Nasal cavity respiratory epithelium epithelial cell of viscerocranial mucosa (primary cell): ENCODE results near the gene TIPIN. TPM values are rescaled to one million over a fixed set of nuclear protein-coding genes. Genes with fewer than 3 reads are reported as not detected.

ENCODE experiments used
- total RNA-seq: library from RNA; depleted of rRNA; stranded (reverse); fragments of >200 nt; gene quantifications from 2 replicates; pipeline ENCODE4 v1.2.3, GENCODE V29; 2014

TIPIN gene, protein sequence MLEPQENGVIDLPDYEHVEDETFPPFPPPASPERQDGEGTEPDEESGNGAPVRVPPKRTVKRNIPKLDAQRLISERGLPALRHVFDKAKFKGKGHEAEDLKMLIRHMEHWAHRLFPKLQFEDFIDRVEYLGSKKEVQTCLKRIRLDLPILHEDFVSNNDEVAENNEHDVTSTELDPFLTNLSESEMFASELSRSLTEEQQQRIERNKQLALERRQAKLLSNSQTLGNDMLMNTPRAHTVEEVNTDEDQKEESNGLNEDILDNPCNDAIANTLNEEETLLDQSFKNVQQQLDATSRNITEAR
- 15.6 and 16.7 TPM in 2 replicates for total RNA-seq

DNA sequence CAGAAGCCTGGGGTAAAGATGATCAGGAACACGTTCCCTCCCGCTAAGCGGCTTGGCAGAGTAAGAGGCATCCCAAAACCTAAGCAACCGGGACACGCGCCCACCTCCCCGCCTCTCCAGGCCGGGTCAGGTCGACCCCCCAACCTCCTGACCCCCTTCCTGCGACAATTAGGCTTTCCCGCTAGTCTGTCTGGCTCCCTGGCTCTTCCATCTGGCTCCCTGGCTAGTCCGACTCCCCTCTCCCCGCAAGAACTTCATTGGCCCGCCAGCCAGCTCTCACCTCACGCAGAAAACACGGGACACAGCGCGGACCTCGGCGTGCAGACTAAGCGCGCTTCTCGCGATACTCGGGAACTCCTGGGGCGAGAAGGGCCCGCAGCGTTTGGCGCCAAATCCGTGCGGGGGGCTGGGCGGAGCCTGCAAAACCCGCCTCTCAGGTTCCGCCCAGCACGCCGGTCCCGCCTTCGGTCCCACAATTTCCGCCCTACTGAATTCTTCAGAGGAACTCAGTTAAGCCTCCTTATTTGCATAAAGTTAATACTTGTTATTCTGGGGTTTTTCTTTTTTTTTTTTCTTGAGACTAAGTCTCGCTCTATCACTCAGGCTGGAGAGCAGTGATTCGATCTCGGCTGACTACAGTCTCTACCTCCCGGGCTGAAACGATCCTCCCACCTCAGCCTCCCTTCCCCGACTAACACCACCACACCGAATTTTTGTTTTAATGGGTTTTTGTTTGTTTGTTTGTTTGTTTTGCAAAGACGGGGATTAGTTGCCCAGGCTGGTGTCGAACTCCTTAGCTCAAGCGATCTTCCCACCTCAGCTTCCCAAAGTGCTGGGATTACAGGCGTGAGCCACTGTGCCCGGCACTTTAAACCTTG, at the start of gene TIPIN:
Gene TIPIN (minus strand): TSS at position 327 of the 878 bp plus-strand sequence. CDS start 3,738 bp downstream, outside the sequence.

DNA sequence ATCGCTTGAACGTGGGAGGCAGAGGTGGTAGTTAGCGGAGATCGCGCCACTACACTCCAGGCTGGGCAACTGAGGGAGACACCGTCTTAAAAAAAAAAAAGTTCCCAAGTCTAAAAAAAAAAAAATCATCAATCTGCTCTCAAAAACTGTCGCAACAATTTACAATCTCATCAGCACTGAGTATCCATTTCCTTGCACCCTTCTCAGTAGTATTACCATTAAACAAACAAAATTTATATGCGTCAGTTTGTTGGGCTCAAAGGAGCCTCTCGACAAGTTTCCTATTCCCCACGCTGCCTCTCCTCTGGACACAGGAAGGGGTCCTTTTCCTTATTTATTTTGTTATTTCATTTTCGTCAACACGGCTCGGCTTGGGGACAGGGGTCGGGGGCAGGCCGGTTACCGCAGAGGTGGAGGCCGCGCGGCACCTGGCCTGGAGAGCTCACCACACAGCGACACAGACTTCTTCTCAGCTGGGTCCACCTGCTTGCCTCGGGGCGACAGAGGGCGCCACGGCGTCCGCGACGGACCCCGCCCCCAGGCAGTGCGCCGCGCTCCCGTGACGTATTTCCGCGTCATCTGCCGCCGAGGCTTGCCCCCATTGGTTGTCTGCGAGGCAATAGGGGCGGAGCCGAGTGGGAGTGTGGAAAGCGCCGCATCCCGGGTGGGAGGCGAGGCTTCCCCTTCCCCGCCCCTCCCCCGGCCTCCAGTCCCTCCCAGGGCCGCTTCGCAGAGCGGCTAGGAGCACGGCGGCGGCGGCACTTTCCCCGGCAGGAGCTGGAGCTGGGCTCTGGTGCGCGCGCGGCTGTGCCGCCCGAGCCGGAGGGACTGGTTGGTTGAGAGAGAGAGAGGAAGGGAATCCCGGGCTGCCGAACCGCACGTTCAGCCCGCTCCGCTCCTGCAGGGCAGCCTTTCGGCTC, 30.0 kb upstream of the TIPIN start, which contains the start of gene MAP2K1:
Gene MAP2K1 (plus strand): TSS at position 709 of the 920 bp plus-strand sequence. CDS start 436 bp downstream, outside the sequence.

DNA sequence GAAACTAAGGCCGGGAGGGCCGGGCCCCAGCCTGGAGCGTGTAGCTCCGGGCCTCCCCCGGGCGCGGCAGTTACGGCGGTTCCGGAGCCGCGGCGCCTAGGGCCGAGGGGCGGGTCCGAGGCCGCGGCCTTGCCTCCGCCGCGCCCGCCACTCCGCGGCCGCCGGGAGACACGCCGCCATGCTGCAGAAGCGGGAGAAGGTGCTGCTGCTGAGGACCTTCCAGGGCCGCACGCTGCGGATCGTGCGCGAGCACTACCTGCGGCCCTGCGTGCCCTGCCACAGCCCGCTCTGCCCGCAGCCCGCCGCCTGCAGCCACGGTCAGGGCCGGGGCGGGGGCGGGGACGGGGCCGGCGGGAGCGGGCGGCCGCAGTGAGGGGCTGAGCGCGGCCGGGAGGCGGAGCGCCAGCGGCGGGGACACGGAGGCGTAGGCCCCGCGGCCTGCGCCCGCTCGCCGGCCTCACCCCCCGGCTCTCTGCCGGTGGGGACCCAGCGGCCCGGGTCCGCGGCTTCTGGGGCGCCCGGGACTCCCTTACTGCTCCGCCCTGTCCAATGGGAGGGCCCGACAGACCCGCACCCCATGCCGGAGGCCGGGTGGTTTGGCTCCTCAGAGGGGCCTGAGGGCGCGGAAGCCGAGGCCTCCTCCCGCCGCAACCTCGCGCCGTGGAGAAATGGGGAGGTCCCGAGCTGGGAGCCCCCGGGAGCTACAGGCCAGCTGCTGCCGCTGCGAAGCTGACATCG, 62.9 kb downstream of the TIPIN start, which contains the start of gene DIS3L:
Gene DIS3L (plus strand): TSS at position 150 of the 738 bp plus-strand sequence. CDS start 29 bp downstream, at position 179.

Other genes starting within 250 kb of the TIPIN start
- gene MEGF11, start 102.9 kb downstream of the TIPIN start, total RNA-seq: not detected in 2 replicates
- gene DIS3L, start 63.1 kb downstream of the TIPIN start, total RNA-seq: 18.4 and 19.1 TPM in 2 replicates
- 45.8 and 68.0 TPM in 2 replicates for gene MAP2K1, start 30.2 kb upstream of the TIPIN start, total RNA-seq
- 35.7 and 62.5 TPM in 2 replicates for gene SNAPC5, start 141.1 kb upstream of the TIPIN start, total RNA-seq
- 3,547 and 4,868 TPM in 2 replicates for gene RPL4, start 148.2 kb upstream of the TIPIN start, total RNA-seq
- 6.1 and 7.5 TPM in 2 replicates for gene ZWILCH, start 148.6 kb upstream of the TIPIN start, total RNA-seq
- not detected in 2 replicates for gene LCTL, start 209.3 kb upstream of the TIPIN start, total RNA-seq